K562 (cell line): Measurements from ENCODE around the gene ENPP6. TPM values are rescaled to one million over a fixed set of nuclear protein-coding genes. Genes with fewer than 3 reads are reported as not detected.

Experiments used
- ATAC-seq: fragments of 200-7000 bp; cut with Tn5 transposase; 3 replicates; pipeline ENCODE4 v1.9.1; 2020; ENCODE audit warnings: moderate library complexity
- BruUV-seq: library from RNA; stranded (reverse); fragments of 400-500 nt; replicated peaks from 2 replicates; lab custom pipeline; 2021; lab: Mats Ljungman, UMichigan
- CTCF ChIA-PET: fragments of 300-600 bp; formaldehyde crosslinking; extraction: SDS; loops from one replicate; lab custom pipeline; 2021; ENCODE audit warnings: low intra/inter-chr PET ratio; lab: Yijun Ruan, JAX
- POLR2A ChIA-PET: fragments of 300-600, 350-650 bp; sonication (Branson Sonifier 250); formaldehyde crosslinking; extraction: SDS; loops from one replicate; lab custom pipeline; 2021; ENCODE audit warnings: antibody characterized with exemption, inconsistent platforms; lab: Yijun Ruan, JAX
- DNase-seq, 4 experiments: peaks; one replicate each; pipeline versions ENCODE4 v3.0.0 to v3.0.0-alpha.2; 2011 to 2018; ENCODE audit warnings: low spot score in 3 of 4, mixed read lengths in 3 of 4; ENCODE audit errors: extremely low read depth in 1 of 4
- FAIRE-seq: peaks from 2 replicates; lab custom pipeline; 2011; peaks lifted over from hg19 to GRCh38; lab: Jason Lieb, UNC
- H2AFZ ChIP-seq: 2 replicates; pipeline ENCODE4 v1.6.0; 2011; ENCODE audit warnings: low read depth, low read length, control low read depth, inconsistent platforms
- H3K27ac ChIP-seq: fragments of 200-600 bp; 3 replicates; pipeline ENCODE4 v1.8.0; 2011; ENCODE audit warnings: low read depth, mild to moderate bottlenecking, control low read depth, inconsistent platforms, low read length, moderate library complexity, mixed read lengths; ENCODE audit errors: extremely low read depth
- H3K27me3 ChIP-seq, 2 experiments: fragments of 300-600 bp in 1 of 2; 2 replicates in 1 of 2; 3 replicates in 1 of 2; pipeline versions ENCODE4 v1.6.0 to v1.8.0; 2011; ENCODE audit warnings: inconsistent platforms in 2 of 2, low read length in 2 of 2, mild to moderate bottlenecking in 1 of 2, mixed read lengths in 1 of 2, moderate library complexity in 1 of 2; ENCODE audit not compliant: control insufficient read depth in 2 of 2, insufficient read depth in 2 of 2
- H3K36me3 ChIP-seq: fragments of 300-600 bp; 3 replicates; pipeline ENCODE4 v1.8.0; 2011; ENCODE audit warnings: mild to moderate bottlenecking, low read length, inconsistent platforms; ENCODE audit not compliant: control insufficient read depth, insufficient read depth
- H3K4me1 ChIP-seq, 2 experiments: fragments of 200-600 bp in 1 of 2; replicated peaks in 1 of 2; 2 replicates in 1 of 2; 3 replicates in 1 of 2; pipeline versions ENCODE4 v1.5.1 to v1.8.0; 2011; ENCODE audit warnings: inconsistent platforms in 2 of 2, low read length in 2 of 2, mild to moderate bottlenecking in 1 of 2, mixed read lengths in 1 of 2, moderate library complexity in 1 of 2; ENCODE audit not compliant: control insufficient read depth in 2 of 2, insufficient read depth in 2 of 2
- H3K4me2 ChIP-seq: 2 replicates; pipeline ENCODE4 v1.6.1; 2011; ENCODE audit warnings: low read length, control low read depth, inconsistent platforms, mixed read lengths; ENCODE audit not compliant: insufficient read depth
- H3K4me3 ChIP-seq: fragments of 200-600 bp; sonication (generic), shearing (Covaris generic); 2 replicates; pipeline ENCODE4 v1.5.1; 2016; ENCODE audit warnings: control low read depth, inconsistent platforms
- H3K79me2 ChIP-seq: fragments of 200-600 bp; 3 replicates; pipeline ENCODE4 v1.8.0; 2011; ENCODE audit warnings: low read length, inconsistent platforms; ENCODE audit not compliant: control insufficient read depth, insufficient read depth
- H3K9ac ChIP-seq, 2 experiments: 2 replicates each; pipeline versions ENCODE4 v1.6.0 to v1.6.1; 2011; ENCODE audit warnings: low read depth in 2 of 2, low read length in 2 of 2, control low read depth in 1 of 2, inconsistent platforms in 1 of 2, mild to moderate bottlenecking in 1 of 2, mixed read lengths in 1 of 2; ENCODE audit not compliant: insufficient read depth in 1 of 2
- H3K9me1 ChIP-seq: one replicate; pipeline ENCODE4 v1.6.0; 2011; ENCODE audit warnings: inconsistent platforms, mild to moderate bottlenecking, low read length, moderate library complexity; ENCODE audit not compliant: control insufficient read depth, insufficient read depth
- H3K9me3 ChIP-seq: replicated peaks from 2 replicates; pipeline ENCODE4 v1.5.1; 2011; ENCODE audit warnings: low read depth, low read length, inconsistent platforms; ENCODE audit not compliant: control insufficient read depth, insufficient read depth
- H4K20me1 ChIP-seq: replicated peaks from 2 replicates; pipeline ENCODE4 v1.6.1; 2011; ENCODE audit warnings: low read length, inconsistent platforms, mixed read lengths; ENCODE audit not compliant: control insufficient read depth, insufficient read depth
- ARHGAP35 ChIP-seq: fragments of 450-650 bp; IDR thresholded peaks from 2 replicates; pipeline ENCODE4 v1.6.1; 2018; ENCODE audit not compliant: partially characterized antibody
- CTCF ChIP-seq, 3 experiments: IDR thresholded peaks in 2 of 3; conservative IDR thresholded peaks in 1 of 3; 2 replicates each; pipeline ENCODE4 v1.5.1; 2011 to 2012; ENCODE audit warnings: low read length in 3 of 3, mild to moderate bottlenecking in 3 of 3, control low read depth in 2 of 3, improper control_type of control experiment in 1 of 3, inconsistent platforms in 1 of 3, low read depth in 1 of 3, mixed read lengths in 1 of 3, moderate library complexity in 1 of 3; ENCODE audit not compliant: insufficient read depth in 2 of 3
- DIDO1 ChIP-seq: fragments of 450-650 bp; IDR thresholded peaks from 2 replicates; pipeline ENCODE4 v1.6.1; 2016; ENCODE audit warnings: low read depth, missing biosample characterization, missing genetic modification characterization
- E2F3 ChIP-seq: fragments of 250-450 bp; sonication (Bioruptor Pico); IDR thresholded peaks from 2 replicates; pipeline ENCODE4 v1.4.0; 2020; ENCODE audit warnings: mild to moderate bottlenecking
- GABPB1 ChIP-seq: sonication (generic); formaldehyde crosslinking; IDR thresholded peaks from 2 replicates; pipeline ENCODE4 v1.8.0; 2022; ENCODE audit warnings: mild to moderate bottlenecking, missing genetic modification reagents
- GABPB2 ChIP-seq: fragments of 250-450 bp; sonication (Bioruptor Pico); conservative IDR thresholded peaks from 2 replicates; pipeline ENCODE4 v1.5.1; 2021; ENCODE audit warnings: mild to moderate bottlenecking
- HNRNPK ChIP-seq: fragments of 200-400 bp; formaldehyde crosslinking; IDR thresholded peaks from one replicate; pipeline ENCODE4 v1.6.1; 2018; ENCODE audit warnings: mild to moderate bottlenecking, low read depth, low read length; ENCODE audit not compliant: poor library complexity, severe bottlenecking
- NR2C1 ChIP-seq, 2 experiments: fragments of 450-650 bp; IDR thresholded peaks; 2 replicates each; pipeline ENCODE4 v1.6.1; 2017; ENCODE audit warnings: mild to moderate bottlenecking in 2 of 2, antibody characterized with exemption in 1 of 2, inconsistent platforms in 1 of 2, missing compliant biosample characterization in 1 of 2, missing genetic modification characterization in 1 of 2
- RFX5 ChIP-seq: IDR thresholded peaks from 2 replicates; pipeline ENCODE4 v1.6.1; 2011; ENCODE audit warnings: low read depth, mild to moderate bottlenecking, improper control_type of control experiment, low read length
- SIRT6 ChIP-seq: IDR thresholded peaks from one replicate; pipeline ENCODE4 v1.6.1; 2012; ENCODE audit warnings: low read depth, mild to moderate bottlenecking, control low read depth, inconsistent platforms, low read length, moderate library complexity
- ZFP30 ChIP-seq: fragments of 250-450 bp; sonication (Bioruptor Pico); IDR thresholded peaks from 2 replicates; pipeline ENCODE4 v1.8.0; 2022; ENCODE audit warnings: moderate library complexity, mild to moderate bottlenecking, inconsistent platforms, borderline replicate concordance
- ZNF165 ChIP-seq: fragments of 250-450 bp; sonication (Bioruptor Pico); IDR thresholded peaks from 2 replicates; pipeline ENCODE4 v1.4.0; 2020; ENCODE audit warnings: borderline replicate concordance
- ZNF263 ChIP-seq: sonication (generic); formaldehyde crosslinking; IDR thresholded peaks from 2 replicates; pipeline ENCODE4 v1.8.0; 2022; ENCODE audit warnings: mild to moderate bottlenecking, missing genetic modification reagents, borderline replicate concordance
- ZSCAN32 ChIP-seq: fragments of 450-650 bp; formaldehyde crosslinking; IDR thresholded peaks from 2 replicates; pipeline ENCODE4 v1.4.0; 2020; ENCODE audit warnings: mild to moderate bottlenecking, moderate library complexity
- WGBS: fragments of 100-300 bp; shearing (Covaris generic); methylation state at CpG from one replicate; pipeline ENCODE4 v1.1.6; 2016; ENCODE audit warnings: low coverage, mixed read lengths; ENCODE audit not compliant: insufficient coverage; ENCODE audit errors: missing lambda C conversion rate; 5-methylcytosine and 5-hydroxymethylcytosine counted together
- in situ Hi-C: fragments of 300-500 bp; cut with MboI; formaldehyde crosslinking; loops from 4 replicates; pipeline ENCODE4 v1.15.0; 2018; ENCODE audit warnings: inconsistent platforms, mixed read lengths
- intact Hi-C: fragments of 100-400 bp; cut with micrococcal nuclease; formaldehyde crosslinking; loops from 2 replicates; pipeline ENCODE4 v1.14.2; 2022
- polyA plus RNA-seq, 8 experiments: library from polyadenylated mRNA; depleted of rRNA in 4 of 8; stranded (reverse) in 5 of 8; unstranded in 3 of 8; fragments of >200 nt; fragmentation: Nextera tagmentation in 2 of 8; fragmentation: Illumina TruSeq in 1 of 8; extraction: Ambion mirVana in 2 of 8; extraction: Trizol in 1 of 8; gene quantifications; 2 replicates each; pipeline versions ENCODE4 v1.2.1 to v1.2.3, GENCODE V29; 2011 to 2014; ENCODE audit warnings: inconsistent platforms in 1 of 8, missing spikeins in 1 of 8
- total RNA-seq, 7 experiments: library from RNA; depleted of rRNA in 6 of 7; stranded (reverse); fragments of >200 nt in 6 of 7; fragmentation: Illumina TruSeq in 2 of 7; extraction: Trizol in 2 of 7; gene quantifications; 2 replicates each; pipeline versions ENCODE4 v1.2.1 to v1.2.3, GENCODE V29; 2011 to 2021; ENCODE audit warnings: low replicate concordance in 1 of 7
- TF ChIP-seq, protein P1 (sequence below): sonication (generic); formaldehyde crosslinking; IDR thresholded peaks from 2 replicates; pipeline ENCODE4 v1.8.1; 2022; ENCODE audit warnings: missing genetic modification reagents
- TF ChIP-seq, protein P2 (sequence below): sonication (generic); formaldehyde crosslinking; IDR thresholded peaks from 2 replicates; pipeline ENCODE4 v1.8.1; 2023; ENCODE audit warnings: mild to moderate bottlenecking, missing genetic modification reagents

ENPP6 gene
- total and polyA plus RNA-seq, 9 of the 15 experiments (the other 6 are each of a cell fraction or from before 2014, with no cell fraction given): 0.29 TPM; not detected in 8

- TF ChIP-seq ZSCAN32 (CRISPR knock-in tag): no peak
Observed at GRCh38 chr4:184097815-184098214, 119.9 kb downstream of the ENPP6 start (continued).

- FAIRE-seq (no peak), ATAC-seq (peak; percentile 94), DNase-seq (peak; percentile 29 to 41 (median 37))
- peak overlapping the region; percentile 58 for H2AFZ ChIP-seq
- no peaks in the 10 kb centered on the region for H3K36me3 ChIP-seq
- H3K27me3 ChIP-seq: peaks cover 4 to 51% of the 10 kb centered on the region in 2 experiments; a peak in 4 of 5 replicates
- H3K9me1 ChIP-seq: no peaks in the 10 kb centered on the region
- H3K79me2 ChIP-seq: no peaks in the 10 kb centered on the region
- ChIA-PET POLR2A (no interaction called here), CTCF (no interaction called here)
- H3K9ac ChIP-seq: no peak overlapping the region
- 19% methylated on average over 21 of the region's 26 CpGs for WGBS
- H3K9me3 ChIP-seq: no peaks in the 10 kb centered on the region
- no peaks in the 10 kb centered on the region for H4K20me1 ChIP-seq
- intact Hi-C loops: no loop called here
- H3K4me3 ChIP-seq: no peak overlapping the region
- in situ Hi-C loops: no loop called here
- peaks cover 0 to 5% of the 10 kb centered on the region in 2 experiments; a peak in 2 of 5 replicates for H3K4me1 ChIP-seq
- H3K27ac ChIP-seq: no peak overlapping the region
- 0 out of 2 replicates have a peak overlapping the region, but pooled peaks have one; percentile 16 for H3K4me2 ChIP-seq
- no TSS peak for BruUV-seq
- peak; percentile 36; the same call in 1 of the 2 replicates for TF ChIP-seq GABPB1 (CRISPR knock-in tag)
- TF ChIP-seq NR2C1 (IDR thresholded peaks at IDR 0.05): no peak
- TF ChIP-seq NR2C1 (tag; IDR thresholded peaks at IDR 0.05): peak; percentile 45; the same call in 1 of the 2 replicates
- no peak for TF ChIP-seq ARHGAP35
- TF ChIP-seq ZNF263 (CRISPR knock-in tag): no peak
- TF ChIP-seq CTCF (IDR thresholded peaks at IDR 0.05 in 2 of 3, conservative IDR thresholded peaks at IDR 0.05 in 1 of 3; ENCODE audit: insufficient read depth in 2 of 3, low read depth in 1 of 3, low read length in 3 of 3): peak; percentile 36 to 51 (median 51); a peak in 5 of 6 replicates
- TF ChIP-seq DIDO1: peak; percentile 29; the same call in 1 of the 2 replicates
- TF ChIP-seq RFX5: no peak
- TF ChIP-seq HNRNPK: no peak
- TF ChIP-seq E2F3 (CRISPR knock-in tag): no peak
- TF ChIP-seq GABPB2 (CRISPR knock-in tag): no peak
- TF ChIP-seq, protein P1, sequence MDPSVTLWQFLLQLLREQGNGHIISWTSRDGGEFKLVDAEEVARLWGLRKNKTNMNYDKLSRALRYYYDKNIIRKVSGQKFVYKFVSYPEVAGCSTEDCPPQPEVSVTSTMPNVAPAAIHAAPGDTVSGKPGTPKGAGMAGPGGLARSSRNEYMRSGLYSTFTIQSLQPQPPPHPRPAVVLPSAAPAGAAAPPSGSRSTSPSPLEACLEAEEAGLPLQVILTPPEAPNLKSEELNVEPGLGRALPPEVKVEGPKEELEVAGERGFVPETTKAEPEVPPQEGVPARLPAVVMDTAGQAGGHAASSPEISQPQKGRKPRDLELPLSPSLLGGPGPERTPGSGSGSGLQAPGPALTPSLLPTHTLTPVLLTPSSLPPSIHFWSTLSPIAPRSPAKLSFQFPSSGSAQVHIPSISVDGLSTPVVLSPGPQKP (CRISPR knock-in tag): no peak
- no peak for TF ChIP-seq ZFP30 (CRISPR knock-in tag)
- TF ChIP-seq ZNF165 (CRISPR knock-in tag): no peak
- no peak for TF ChIP-seq SIRT6
- TF ChIP-seq, protein P2, sequence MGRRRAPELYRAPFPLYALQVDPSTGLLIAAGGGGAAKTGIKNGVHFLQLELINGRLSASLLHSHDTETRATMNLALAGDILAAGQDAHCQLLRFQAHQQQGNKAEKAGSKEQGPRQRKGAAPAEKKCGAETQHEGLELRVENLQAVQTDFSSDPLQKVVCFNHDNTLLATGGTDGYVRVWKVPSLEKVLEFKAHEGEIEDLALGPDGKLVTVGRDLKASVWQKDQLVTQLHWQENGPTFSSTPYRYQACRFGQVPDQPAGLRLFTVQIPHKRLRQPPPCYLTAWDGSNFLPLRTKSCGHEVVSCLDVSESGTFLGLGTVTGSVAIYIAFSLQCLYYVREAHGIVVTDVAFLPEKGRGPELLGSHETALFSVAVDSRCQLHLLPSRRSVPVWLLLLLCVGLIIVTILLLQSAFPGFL (CRISPR knock-in tag): no peak
Observed at GRCh38 chr4:184097241-184097605, 120.5 kb downstream of the ENPP6 start.
